OCI-LY1 (cell line): ENCODE measurements around the gene XPNPEP2.

Experiments used
- H2AFZ ChIP-seq: fragments of 200-600 bp; sonication (generic), shearing (Covaris generic); 2 replicates; pipeline ENCODE4 v1.6.0; 2014; ENCODE audit warnings: antibody characterized with exemption, mild to moderate bottlenecking, low read length
- H3F3A ChIP-seq: fragments of 200-600 bp; sonication (generic), shearing (Covaris generic); 2 replicates; pipeline ENCODE4 v1.6.0; 2014; ENCODE audit warnings: mild to moderate bottlenecking, antibody characterized with exemption, low read length, moderate library complexity; ENCODE audit not compliant: insufficient read depth
- H3K27ac ChIP-seq: fragments of 200-600 bp; sonication (generic); 2 replicates; pipeline ENCODE4 v1.5.1; 2014; ENCODE audit warnings: low read length, mixed run types, mild to moderate bottlenecking, low read depth; ENCODE audit not compliant: poor library complexity, severe bottlenecking
- H3K27me3 ChIP-seq: fragments of 200-600 bp; sonication (generic); 2 replicates; pipeline ENCODE4 v1.6.0; 2014; ENCODE audit warnings: antibody characterized with exemption, mild to moderate bottlenecking, low read length, moderate library complexity; ENCODE audit not compliant: insufficient read depth
- H3K36me3 ChIP-seq: fragments of 200-600 bp; sonication (generic); 2 replicates; pipeline ENCODE4 v1.6.1; 2014; ENCODE audit warnings: mild to moderate bottlenecking, antibody characterized with exemption, low read length, moderate library complexity, mixed read lengths; ENCODE audit not compliant: insufficient read depth
- H3K4me1 ChIP-seq: fragments of 200-600 bp; sonication (generic); 2 replicates; pipeline ENCODE4 v1.5.1; 2014; ENCODE audit warnings: mild to moderate bottlenecking, low read length, moderate library complexity; ENCODE audit not compliant: insufficient read depth, severe bottlenecking
- H3K4me2 ChIP-seq: fragments of 200-600 bp; sonication (generic), shearing (Covaris generic); 2 replicates; pipeline ENCODE4 v1.6.1; 2014; ENCODE audit warnings: low read length
- H3K4me3 ChIP-seq: fragments of 200-600 bp; sonication (generic); 2 replicates; pipeline ENCODE4 v1.5.1; 2014; ENCODE audit warnings: low read length, low read depth, mild to moderate bottlenecking, mixed read lengths; ENCODE audit not compliant: poor library complexity, severe bottlenecking
- H3K79me2 ChIP-seq: fragments of 200-600 bp; shearing (Covaris generic); 2 replicates; pipeline ENCODE4 v1.6.1; 2016; ENCODE audit warnings: mixed run types, low read length, mixed read lengths; ENCODE audit not compliant: insufficient read depth
- H3K9ac ChIP-seq: fragments of 200-600 bp; sonication (generic), shearing (Covaris generic); 2 replicates; pipeline ENCODE4 v1.6.1; 2014; ENCODE audit warnings: mild to moderate bottlenecking, low read length, mixed read lengths
- H3K9me2 ChIP-seq: fragments of 200-600 bp; sonication (generic), shearing (Covaris generic); 2 replicates; pipeline ENCODE4 v1.6.1; 2014; ENCODE audit warnings: low read depth, mild to moderate bottlenecking, low read length, mixed read lengths
- H3K9me3 ChIP-seq: fragments of 200-600 bp; shearing (Covaris generic); 2 replicates; pipeline ENCODE4 v1.6.1; 2014; ENCODE audit warnings: low read length, mixed read lengths
- H4K20me1 ChIP-seq: fragments of 200-600 bp; sonication (generic), shearing (Covaris generic); 2 replicates; pipeline ENCODE4 v1.6.0; 2016; ENCODE audit warnings: mild to moderate bottlenecking, low read length; ENCODE audit not compliant: insufficient read depth
- CTCF ChIP-seq: fragments of 200-600 bp; sonication (generic), shearing (Covaris generic); IDR thresholded peaks from 2 replicates; pipeline ENCODE4 v1.5.1; 2017; ENCODE audit warnings: mild to moderate bottlenecking, antibody characterized with exemption, low read length, moderate library complexity, mixed read lengths
- EZH2 ChIP-seq: fragments of 200-600 bp; sonication (generic), shearing (Covaris generic); IDR thresholded peaks from 2 replicates; pipeline ENCODE4 v1.8.0; 2017; ENCODE audit warnings: borderline replicate concordance, mixed run types, mild to moderate bottlenecking, antibody characterized with exemption, low read length, moderate library complexity, mixed read lengths

Gene XPNPEP2

DNA sequence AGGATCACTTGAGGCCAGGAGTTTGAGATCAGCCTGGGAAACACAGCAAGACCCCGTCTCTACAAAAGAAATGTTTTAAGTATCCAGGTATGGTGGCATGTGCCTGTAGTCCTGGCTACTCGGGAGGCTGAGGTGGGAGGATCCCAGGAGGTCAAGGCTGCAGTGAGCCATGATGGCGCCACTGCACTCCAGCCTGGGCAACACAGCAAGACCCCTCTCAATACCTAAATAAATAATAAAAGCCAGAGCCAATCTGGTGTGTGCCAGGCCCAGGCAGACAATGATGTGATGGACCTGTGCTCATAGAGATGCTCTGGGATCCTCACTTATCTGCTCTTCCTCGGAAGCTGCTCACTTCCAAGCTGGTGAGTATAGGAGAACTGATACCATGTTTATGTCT is 22.8 kb downstream of the XPNPEP2 start:
- Histone ChIP-seq H3K27me3 (no peaks in the 10 kb centered on the region), H3K27ac (no peak overlapping the region), H3K4me1 (peaks cover 31% of the 10 kb centered on the region), H3K4me3 (no peak overlapping the region), H3K9me3 (no peaks in the 10 kb centered on the region), H3K36me3 (no peaks in the 10 kb centered on the region), H3K9me2 (no peaks in the 10 kb centered on the region), H2AFZ (no peak overlapping the region), H3K79me2 (no peaks in the 10 kb centered on the region), H4K20me1 (no peaks in the 10 kb centered on the region), H3F3A (no peaks in the 10 kb centered on the region), H3K9ac (no peak overlapping the region), H3K4me2 (no peak overlapping the region)
- TF ChIP-seq CTCF (no peak), EZH2 (no peak)

- no peak overlapping the region for H3K27ac ChIP-seq
- TF ChIP-seq CTCF, result no peak
- TF ChIP-seq EZH2, result no peak
- peaks cover 31% of the 10 kb centered on the region for H3K4me1 ChIP-seq
- no peak overlapping the region for H3K9ac ChIP-seq
- no peak overlapping the region for H3K4me3 ChIP-seq
- H3K9me2 ChIP-seq, result no peaks in the 10 kb centered on the region
- H3F3A ChIP-seq, result no peaks in the 10 kb centered on the region
- H4K20me1 ChIP-seq, result no peaks in the 10 kb centered on the region
- H3K79me2 ChIP-seq, result no peaks in the 10 kb centered on the region
- H3K4me2 ChIP-seq, result no peak overlapping the region
- no peaks in the 10 kb centered on the region for H3K27me3 ChIP-seq
- H3K9me3 ChIP-seq, result no peaks in the 10 kb centered on the region
- no peaks in the 10 kb centered on the region for H3K36me3 ChIP-seq
- no peak overlapping the region for H2AFZ ChIP-seq
These were observed 23.7 kb downstream of the XPNPEP2 start for GRCh38 chrX:129762448-129762847.

DNA sequence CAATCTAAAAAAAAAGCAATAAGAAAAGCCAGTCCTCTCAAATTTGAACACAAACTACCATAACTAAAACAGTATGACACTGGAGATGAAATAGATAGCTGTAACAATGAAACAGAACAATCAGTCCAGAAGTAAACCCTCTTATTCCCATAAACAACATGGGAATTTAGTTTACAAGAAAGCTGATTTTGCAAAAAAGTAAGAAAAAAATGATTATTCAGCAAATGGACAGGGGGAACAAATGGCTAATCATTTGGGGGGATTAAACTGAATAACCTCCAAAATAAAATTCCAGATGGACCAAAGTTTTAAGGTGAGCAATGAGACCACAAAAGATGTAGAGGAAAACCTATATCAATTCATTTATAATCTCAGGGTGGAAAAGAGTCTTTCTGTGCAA is 24.9 kb downstream of the XPNPEP2 start:
- Histone ChIP-seq H3K9ac (no peak overlapping the region), H2AFZ (no peak overlapping the region), H3K27ac (no peak overlapping the region), H3K79me2 (no peaks in the 10 kb centered on the region), H3K27me3 (no peaks in the 10 kb centered on the region), H3K4me1 (peaks cover 31% of the 10 kb centered on the region), H4K20me1 (no peaks in the 10 kb centered on the region), H3K9me2 (no peaks in the 10 kb centered on the region), H3K4me2 (no peak overlapping the region), H3K36me3 (no peaks in the 10 kb centered on the region), H3F3A (no peaks in the 10 kb centered on the region), H3K4me3 (no peak overlapping the region), H3K9me3 (no peaks in the 10 kb centered on the region)
- no peak for TF ChIP-seq CTCF
- no peak for TF ChIP-seq EZH2
